RWPE1 (cell line): ENCODE measurements around the gene TRPM1.

Experiments used
- CTCF ChIA-PET: fragments of 350-600 bp; sonication (Branson Sonifier 250); formaldehyde crosslinking; extraction: SDS; loops from one replicate; lab custom pipeline; 2021; lab: Yijun Ruan, JAX
- POLR2A ChIA-PET: fragments of 400-600 bp; formaldehyde crosslinking; extraction: SDS; loops from one replicate; lab custom pipeline; 2020; ENCODE audit warnings: antibody characterized with exemption; ENCODE audit not compliant: low non-redundant PET; lab: Yijun Ruan, JAX
- DNase-seq: peaks from one replicate; pipeline ENCODE4 v3.0.0; 2012; ENCODE audit warnings: low spot score
- H3K27ac ChIP-seq: fragments of 450-650 bp; 2 replicates; pipeline ENCODE4 v1.5.1; 2017
- TF ChIP-seq, protein P1 (sequence below): fragments of 450-650 bp; conservative IDR thresholded peaks from 2 replicates; pipeline ENCODE4 v1.5.1; 2017; ENCODE audit warnings: low read depth, mild to moderate bottlenecking

Gene TRPM1

DNA sequence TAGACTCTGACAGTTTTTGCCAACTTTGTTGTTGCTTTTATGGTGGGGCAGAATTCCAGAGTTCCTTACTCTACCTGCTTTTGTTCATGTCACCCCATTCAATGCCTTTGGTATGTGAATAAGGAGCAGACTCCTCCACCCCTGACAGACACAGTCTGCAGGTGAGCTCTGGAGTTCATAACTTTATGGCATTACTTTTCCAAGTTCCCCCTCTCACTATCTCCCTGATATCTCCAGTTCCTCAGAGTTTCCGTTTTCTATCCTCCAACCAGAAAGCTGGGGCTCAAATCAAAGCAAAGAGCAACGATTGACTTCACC is 87.0 kb downstream of the TRPM1 start:
- TF ChIP-seq, protein P1, sequence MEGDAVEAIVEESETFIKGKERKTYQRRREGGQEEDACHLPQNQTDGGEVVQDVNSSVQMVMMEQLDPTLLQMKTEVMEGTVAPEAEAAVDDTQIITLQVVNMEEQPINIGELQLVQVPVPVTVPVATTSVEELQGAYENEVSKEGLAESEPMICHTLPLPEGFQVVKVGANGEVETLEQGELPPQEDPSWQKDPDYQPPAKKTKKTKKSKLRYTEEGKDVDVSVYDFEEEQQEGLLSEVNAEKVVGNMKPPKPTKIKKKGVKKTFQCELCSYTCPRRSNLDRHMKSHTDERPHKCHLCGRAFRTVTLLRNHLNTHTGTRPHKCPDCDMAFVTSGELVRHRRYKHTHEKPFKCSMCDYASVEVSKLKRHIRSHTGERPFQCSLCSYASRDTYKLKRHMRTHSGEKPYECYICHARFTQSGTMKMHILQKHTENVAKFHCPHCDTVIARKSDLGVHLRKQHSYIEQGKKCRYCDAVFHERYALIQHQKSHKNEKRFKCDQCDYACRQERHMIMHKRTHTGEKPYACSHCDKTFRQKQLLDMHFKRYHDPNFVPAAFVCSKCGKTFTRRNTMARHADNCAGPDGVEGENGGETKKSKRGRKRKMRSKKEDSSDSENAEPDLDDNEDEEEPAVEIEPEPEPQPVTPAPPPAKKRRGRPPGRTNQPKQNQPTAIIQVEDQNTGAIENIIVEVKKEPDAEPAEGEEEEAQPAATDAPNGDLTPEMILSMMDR = no peak
- POLR2A ChIA-PET = no interaction called here

DNA sequence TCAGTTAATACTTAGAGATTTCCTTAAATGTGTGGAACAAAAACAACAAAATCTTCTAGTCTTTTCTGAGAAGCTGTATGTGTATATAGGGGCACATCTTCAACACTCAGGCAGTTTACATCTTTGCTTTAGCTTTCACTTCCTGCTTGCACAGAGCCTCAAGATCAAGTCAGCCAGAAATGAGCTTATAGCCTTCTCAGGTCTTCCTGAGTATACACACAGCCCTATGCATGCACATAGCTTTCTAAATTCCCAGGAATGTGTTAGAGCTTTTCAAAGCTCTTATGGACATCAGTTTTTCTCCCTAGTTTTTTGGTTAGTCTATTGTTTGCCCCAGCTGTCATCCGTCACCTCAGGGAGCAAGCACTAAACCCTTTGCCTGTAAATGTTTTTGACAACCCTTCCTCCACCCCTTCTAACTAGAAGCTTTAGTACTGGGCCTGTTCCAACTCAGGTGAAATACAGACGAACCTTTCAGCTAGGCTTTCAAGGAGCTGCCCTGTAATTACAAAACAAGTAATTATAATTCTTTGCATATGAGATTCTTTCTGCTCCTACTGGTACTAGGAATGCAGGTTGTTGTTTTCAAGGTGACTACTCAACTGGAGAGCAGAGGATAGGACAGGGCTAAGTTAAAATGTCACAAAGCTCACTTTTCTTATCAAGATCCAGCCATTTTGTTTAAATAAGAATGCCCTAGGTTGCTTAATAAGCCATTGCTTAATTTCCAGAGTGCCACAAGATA is 87.5 kb downstream of the TRPM1 start:
- TF ChIP-seq, protein P1 = no peak
- H3K27ac ChIP-seq = no peak overlapping the region
- POLR2A ChIA-PET = interaction anchor here (0.7 kb wide), 1 partner anchor 26 kb away, joined by 4 read pairs; no protein-coding TSS in a partner anchor
- DNase-seq = no peak
- CTCF ChIA-PET = interaction anchor here (0.7 kb wide), 1 partner anchor 11 kb away, joined by 4 read pairs; no protein-coding TSS in a partner anchor

More for the DNA sequence above, 87.0 kb downstream of the TRPM1 start:
- H3K27ac ChIP-seq = no peak overlapping the region
- no peak for DNase-seq
- CTCF ChIA-PET = no interaction called here

DNA sequence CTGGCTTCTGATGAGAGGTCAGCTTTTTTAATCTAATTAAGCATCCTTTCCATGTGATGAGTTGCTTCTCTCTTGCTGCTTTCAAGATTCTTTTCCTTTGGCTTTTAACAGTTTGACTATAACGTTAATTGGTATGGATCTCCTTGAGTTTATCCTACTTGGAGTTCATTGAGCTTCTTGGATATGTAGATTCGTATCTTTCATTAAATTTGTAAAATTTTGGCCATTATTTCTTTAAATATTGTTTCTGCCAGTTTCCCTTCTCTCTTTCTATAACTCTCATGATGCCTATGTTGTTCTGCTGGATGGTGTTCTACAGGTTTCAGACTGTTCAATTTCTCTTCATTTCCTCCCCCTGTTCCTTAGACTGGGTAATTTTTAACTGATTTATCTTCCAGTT is 89.1 kb downstream of the TRPM1 start:
- TF ChIP-seq, protein P1 = no peak
- no peak overlapping the region for H3K27ac ChIP-seq
- no peak for DNase-seq
- POLR2A ChIA-PET = no interaction called here
- CTCF ChIA-PET = no interaction called here

DNA sequence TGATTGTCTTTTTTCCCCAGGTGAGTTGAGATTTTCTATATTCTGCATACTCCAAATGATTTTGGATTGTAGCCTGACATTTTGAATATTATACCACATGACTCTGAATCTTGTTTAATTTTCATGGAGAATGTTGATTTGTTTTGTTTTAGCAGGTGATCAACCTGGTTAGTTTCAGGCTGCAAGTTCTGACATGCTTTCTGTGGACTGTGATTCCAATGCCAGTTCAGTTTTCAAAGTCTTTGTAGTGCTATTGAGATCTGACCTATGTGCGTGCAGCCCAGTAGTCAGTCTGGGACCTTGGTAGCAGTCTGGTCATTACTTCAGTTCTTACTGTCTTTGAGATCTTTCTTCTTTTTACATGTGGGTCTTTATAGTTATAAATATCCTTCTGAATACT is 91.5 kb downstream of the TRPM1 start:
- TF ChIP-seq, protein P1 = no peak
- CTCF ChIA-PET = no interaction called here
- POLR2A ChIA-PET = no interaction called here
- H3K27ac ChIP-seq = no peak overlapping the region
- no peak for DNase-seq

DNA sequence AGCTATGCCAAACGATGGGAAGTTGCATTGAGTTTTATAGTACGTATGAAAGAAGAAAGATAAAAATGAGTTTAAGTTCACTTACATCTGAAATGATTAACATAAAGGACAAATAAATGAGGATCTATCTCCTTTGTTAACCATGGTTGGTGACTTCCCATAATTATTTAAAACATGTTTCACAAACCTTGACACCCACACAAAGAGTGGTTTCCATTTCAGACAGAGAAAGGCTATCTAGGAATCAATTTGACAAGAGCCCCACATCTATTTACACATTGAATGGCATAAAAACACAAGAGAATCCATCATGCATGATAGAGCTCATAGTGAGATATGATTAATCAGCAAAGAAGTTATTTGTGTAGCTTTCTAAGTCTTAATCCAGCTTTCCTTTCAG is 95.9 kb downstream of the TRPM1 start:
- ChIA-PET POLR2A (no interaction called here), CTCF (interaction anchor here (0.7 kb wide), 1 partner anchor 861 kb away, joined by 4 read pairs; no protein-coding TSS in a partner anchor)
- no peak for DNase-seq
- TF ChIP-seq, protein P1 = no peak
- H3K27ac ChIP-seq = no peak overlapping the region

DNA sequence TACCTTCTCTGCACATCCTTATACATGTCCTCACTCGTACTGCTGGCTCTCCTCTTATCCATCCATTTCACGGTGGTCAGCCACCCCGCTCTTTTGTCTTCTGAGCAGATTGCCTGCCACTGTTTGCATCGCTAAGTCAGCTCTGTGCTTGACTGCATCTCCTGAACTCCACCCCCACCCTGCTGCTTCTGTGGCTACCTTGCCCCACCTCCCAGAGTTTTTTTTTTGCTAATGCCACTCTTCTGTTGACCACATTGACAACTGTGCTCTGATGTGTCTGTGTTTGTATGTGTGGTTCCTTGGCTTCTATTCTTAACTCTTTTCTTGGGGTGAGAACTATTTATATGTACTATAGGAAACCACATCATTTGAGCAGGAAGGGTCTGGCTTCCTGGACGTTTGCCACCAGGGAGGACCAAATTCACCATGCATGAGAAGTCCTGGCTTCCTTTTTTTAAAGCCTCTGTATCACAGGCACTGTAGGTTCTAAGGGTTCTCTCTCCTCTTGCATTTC is 97.2 kb downstream of the TRPM1 start:
- no peak for DNase-seq
- ChIA-PET CTCF (interaction anchor here (0.6 kb wide), 1 partner anchor 17 kb away, joined by 3 read pairs; no protein-coding TSS in a partner anchor), POLR2A (no interaction called here)
- TF ChIP-seq, protein P1 = no peak
- no peak overlapping the region for H3K27ac ChIP-seq
